ENCODE results near the gene MRGPRG. TPM values are rescaled to one million over a fixed set of nuclear protein-coding genes. Genes with fewer than 3 reads are reported as not detected.

Gene MRGPRG
- total RNA-seq, 4 donors from 2014 or later = not detected

DNA sequence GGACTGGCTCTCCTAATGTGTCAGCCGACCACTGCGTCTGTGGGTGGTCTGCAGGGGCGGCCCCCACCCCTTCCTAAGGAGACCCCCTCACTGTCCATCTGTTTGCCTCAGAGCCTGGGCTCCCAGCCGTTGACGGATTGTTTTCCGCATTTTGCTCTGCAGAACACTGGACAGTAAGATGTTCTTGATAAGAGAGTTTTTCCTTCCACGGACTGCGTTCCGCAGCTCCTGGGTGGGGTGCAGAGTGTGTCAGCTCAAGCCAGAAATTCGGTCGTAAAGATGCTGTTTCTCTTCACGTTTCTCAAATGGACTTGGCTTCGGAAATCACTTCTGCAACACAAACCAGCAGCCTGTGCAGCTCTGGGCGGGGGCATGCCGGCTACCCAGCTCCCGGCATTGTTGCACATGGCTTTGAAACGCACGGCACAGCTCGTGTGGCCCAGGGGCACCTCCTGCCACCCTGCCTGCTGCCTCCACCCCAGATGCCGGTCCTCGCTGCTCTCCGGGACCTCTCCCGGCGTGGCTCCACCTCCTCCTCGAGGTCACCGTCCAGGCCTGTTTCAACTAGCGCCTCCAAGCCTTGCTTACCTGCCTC, 2.9 kb upstream of the MRGPRG start:
- TF ChIP-seq, protein P1, sequence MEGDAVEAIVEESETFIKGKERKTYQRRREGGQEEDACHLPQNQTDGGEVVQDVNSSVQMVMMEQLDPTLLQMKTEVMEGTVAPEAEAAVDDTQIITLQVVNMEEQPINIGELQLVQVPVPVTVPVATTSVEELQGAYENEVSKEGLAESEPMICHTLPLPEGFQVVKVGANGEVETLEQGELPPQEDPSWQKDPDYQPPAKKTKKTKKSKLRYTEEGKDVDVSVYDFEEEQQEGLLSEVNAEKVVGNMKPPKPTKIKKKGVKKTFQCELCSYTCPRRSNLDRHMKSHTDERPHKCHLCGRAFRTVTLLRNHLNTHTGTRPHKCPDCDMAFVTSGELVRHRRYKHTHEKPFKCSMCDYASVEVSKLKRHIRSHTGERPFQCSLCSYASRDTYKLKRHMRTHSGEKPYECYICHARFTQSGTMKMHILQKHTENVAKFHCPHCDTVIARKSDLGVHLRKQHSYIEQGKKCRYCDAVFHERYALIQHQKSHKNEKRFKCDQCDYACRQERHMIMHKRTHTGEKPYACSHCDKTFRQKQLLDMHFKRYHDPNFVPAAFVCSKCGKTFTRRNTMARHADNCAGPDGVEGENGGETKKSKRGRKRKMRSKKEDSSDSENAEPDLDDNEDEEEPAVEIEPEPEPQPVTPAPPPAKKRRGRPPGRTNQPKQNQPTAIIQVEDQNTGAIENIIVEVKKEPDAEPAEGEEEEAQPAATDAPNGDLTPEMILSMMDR (IDR thresholded peaks at IDR 0.05; ENCODE audit: low read depth) = no peak

DNA sequence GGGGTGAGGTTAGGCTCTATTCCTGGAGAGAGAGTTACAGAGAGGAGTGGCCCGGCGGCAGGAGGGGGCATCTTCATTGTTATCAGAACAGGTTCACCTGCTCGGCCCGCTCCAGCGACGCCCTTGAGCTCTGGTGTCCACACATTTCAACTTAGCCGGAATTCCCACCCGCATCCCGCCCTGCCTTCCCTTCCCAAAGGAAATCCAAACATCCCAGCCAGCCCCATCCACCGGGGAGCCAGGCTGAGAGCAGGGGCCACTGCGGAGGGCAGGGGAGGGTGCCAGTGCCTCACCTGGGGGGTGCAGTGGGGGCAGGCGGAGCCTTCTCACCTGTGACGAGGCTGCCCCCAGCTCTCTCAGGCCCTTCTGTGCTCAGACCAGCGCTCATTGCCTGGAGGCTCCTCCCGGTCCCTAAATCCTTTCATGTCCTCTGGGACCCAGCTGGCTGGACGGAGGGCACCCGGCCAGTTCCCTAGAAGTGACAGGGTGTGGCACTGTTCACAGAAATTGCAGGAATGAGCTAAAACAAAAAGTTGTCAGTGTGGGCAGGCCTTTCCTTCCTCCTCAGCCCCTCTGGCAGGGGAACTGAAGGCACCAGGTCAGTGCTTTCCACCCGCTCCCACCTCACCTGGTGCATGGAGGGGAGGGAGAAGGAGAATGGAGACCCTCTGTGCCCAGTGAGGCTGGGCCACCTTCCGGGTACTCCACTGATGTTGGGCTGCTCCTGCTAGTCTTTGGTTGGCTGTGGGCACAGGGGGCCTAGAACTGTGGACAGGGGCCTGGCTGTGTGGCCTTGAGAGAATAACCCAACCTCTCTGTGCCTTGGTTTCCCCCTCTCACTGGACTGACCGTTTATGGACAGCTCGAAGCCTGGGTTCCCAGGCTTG, 2.2 kb upstream of the MRGPRG start:
- TF ChIP-seq, protein P1 (IDR thresholded peaks at IDR 0.05; ENCODE audit: low read depth) = no peak

- TF ChIP-seq, protein P1 (IDR thresholded peaks at IDR 0.05; ENCODE audit: low read depth) = no peak
Observed at GRCh38 chr11:3220101-3220500, 1.5 kb upstream of the MRGPRG start.

- TF ChIP-seq, protein P1 (IDR thresholded peaks at IDR 0.05; ENCODE audit: low read depth) = no peak
Observed at GRCh38 chr11:3219281-3219892, 774 bp upstream of the MRGPRG start.

DNA sequence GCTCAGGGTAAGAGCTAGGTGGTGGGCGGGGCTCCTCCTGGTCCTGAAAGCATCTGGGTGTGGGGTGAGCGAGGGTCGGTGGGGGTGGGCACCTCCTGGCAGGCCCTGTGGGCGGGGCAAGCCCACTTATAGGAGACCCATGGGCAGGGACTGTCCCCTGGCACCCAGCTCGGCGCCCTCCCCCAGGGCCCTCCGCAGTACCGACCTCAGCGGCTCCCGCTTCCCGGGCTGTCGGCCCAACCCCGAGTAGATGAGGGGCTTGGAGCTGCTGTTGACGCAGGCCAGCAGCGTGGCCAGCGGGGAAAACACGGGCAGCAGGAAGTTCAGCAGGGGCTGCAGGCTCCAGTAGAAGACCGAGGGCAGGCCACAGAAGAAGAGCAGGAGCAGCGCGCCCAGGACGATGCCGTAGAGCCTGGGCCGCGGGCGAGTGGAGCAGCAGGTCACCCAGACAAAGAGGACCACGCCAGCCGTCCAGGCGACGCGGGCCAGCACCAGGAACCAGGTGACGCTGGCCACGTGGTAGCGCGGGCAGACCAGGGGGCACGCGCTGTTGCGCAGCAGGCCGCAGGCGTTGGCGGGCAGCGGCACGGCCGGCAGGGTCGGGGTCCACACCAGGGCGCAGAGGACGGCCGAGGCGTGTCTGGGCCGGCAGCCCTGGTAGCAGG, 663 bp downstream of the MRGPRG start:
- TF ChIP-seq, protein P1 (IDR thresholded peaks at IDR 0.05; ENCODE audit: low read depth) = no peak

DNA sequence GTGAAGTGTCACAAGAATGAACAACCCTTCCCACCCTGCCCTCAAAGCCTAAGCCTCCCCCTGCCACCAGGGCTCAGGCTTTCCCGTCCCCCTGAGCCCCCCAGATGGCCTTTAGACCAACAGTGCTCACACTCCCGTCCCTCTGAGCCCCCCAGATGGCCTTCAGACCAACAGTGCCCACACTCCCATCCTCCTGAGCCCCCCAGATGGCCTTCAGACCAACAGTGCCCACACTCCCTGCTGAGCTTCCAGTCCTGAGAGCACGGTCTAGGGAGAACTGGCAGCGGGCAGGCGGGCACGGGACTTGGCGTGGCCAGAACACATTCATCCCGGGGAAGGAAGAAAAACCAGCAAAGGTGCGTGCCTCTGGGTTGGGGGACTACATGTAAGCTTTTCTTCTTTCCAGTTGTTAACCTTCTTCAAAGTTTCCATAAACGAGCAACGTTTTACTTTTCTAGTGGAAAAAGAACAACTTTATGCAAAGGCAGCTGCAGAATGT, 2.5 kb downstream of the MRGPRG start:
- TF ChIP-seq, protein P1 (IDR thresholded peaks at IDR 0.05; ENCODE audit: low read depth) = no peak

Data from subcutaneous adipose tissue (tissue), 4 donors.